ENCODE measurements around the gene GIGYF2.
A peak's percentile ranks its signal among the peaks of the same experiment; 100 is the strongest.
"Not testable (repeated sequence)": the region's sequence is repeated elsewhere in the genome, so short reads cannot be mapped to it uniquely, and the experiment has no call there.

GIGYF2 gene

DNA sequence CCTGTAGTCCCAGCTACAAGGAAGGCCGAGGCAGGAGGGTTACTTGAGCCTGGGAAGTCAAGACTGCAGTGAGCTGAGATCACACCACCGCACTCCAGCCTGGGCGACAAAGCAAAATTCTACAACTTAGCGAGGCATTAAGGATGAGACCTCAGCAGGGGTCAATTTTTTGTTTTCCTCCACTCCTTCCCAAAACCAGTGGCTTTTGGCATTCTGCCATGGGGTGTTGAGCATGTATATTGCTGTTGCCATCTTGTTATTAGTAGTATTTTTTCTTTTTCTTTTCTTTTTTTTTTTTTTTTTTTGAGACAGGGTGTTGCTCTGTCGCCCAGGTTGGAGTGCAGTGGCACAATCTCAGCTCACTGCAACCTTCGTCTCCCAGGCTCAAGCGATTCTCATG lies 8.9 kb upstream of the GIGYF2 start:
- DNase-seq: no peak

DNA sequence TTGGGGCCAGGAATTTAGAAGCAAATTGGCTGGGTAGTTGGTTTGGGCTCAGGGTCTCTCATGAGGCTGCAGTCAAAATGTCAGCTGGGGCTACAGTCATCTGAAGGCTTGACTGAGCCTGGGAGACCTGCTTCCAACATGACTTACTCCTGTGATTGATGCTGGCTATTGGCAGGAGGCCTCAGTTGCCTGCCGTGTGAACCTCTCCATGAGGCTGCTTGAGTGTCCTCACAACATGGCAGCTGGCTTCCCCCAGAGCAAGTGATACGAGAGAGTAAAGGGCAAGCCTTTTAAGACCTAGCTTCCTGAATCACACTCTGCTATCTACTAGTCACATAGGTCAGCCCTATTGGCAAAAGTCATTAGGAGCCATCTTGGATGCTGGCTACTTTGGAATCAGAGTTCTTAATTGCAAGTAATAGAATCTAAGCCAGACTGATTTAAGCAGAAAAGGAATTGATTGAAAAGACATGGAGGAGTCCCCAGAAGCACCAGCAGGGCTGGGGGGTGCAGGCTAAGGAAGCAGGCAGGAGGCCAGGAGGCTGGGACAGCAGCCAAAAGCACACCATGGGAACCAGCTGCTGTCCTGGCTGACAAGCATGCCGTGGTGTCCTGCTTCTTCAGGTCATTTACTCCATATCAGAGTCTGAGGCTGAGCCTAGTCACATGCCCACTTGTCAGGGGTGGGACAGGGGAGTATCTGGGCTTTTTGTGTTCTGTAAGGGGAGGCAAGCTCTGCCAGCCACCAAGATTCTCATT lies 7.8 kb upstream of the GIGYF2 start:
- DNase-seq: no peak

GRCh38 chr2:232691117-232691516 lies 6.0 kb upstream of the GIGYF2 start:
- not testable (repeated sequence) for DNase-seq

GRCh38 chr2:232693344-232693743 lies 3.8 kb upstream of the GIGYF2 start:
- DNase-seq: no peak

DNA sequence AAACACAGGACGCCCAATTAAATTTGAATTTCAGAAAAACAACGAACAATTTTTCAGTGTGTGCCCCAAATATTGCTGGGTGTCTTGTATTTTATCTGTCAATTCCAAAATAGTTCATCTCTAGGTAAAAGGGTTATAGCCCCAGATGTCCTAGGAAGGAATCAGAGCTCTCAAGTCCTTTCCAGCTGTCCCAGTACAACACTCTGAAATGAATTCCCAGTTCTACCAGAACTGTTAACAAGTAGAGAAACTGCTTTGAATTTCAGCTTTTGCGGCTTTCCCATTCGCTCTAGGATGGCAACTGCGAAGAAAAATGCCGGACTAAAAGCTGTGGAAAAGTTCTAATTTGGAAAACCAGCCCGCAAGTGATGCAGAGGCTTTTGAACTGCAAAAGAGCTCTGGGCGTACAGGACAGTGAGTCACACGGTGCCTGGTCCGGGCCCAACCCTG lies 497 bp upstream of the GIGYF2 start:
- DNase-seq: no peak

DNA sequence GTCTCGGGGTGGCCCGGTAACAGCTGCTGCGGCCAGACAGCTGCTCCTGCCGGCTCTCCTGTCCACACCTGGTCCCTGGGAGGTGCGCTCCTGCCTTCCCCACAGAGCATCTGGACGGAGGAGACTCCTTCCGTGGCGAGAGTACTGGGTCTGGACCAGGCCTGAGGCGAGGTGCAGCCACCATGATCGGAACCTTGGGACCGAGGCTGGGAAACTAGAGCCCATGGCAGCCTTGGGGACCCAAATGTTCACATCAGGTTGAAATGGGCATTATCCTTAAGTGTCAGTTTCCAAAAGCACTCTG lies 628 bp downstream of the GIGYF2 start:
- no peak for DNase-seq

GRCh38 chr2:232698556-232699091 lies 1.5 kb downstream of the GIGYF2 start:
- peak; percentile 11 for DNase-seq

GRCh38 chr2:232699110-232699509 lies 2.0 kb downstream of the GIGYF2 start:
- DNase-seq: no peak

DNA sequence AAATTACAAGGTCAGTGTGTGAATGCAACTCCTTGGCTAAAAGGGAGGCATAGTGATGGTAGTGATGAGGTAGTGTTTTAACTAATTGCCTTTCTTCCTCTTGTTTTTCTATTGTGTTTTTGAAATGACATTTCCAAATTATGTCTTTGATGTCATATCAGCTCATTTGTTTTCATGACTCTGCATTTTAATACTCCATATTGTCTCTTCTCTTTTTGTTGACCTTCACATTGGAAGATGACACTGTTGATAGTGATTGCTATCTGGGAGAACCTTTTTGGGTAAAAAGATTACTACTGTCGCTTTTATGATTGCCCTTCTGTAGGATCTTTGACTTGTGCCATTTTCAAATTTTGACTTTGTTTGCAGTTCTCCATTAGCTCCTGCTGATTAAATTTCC lies 3.0 kb downstream of the GIGYF2 start:
- no peak for DNase-seq

GRCh38 chr2:232707076-232707475 lies 9.9 kb downstream of the GIGYF2 start:
- no peak for DNase-seq

DNA sequence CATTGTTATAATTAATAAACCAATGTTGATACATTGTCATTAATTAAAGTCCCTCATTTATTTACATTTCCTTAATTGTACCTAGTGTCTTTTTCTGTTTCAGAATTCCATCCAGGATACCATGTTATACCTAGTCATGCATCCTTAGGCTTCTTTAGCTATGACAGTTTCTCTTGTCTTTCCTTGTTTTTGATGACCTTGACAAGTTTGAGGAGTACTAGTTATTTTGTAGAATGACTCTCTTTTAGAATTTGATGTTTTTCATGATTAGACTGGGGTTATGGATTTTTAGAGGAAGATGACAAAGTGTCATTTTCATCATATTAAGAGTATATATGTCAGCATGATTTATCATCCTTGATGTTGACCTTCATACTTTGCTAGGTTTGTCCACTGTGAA lies 16.4 kb downstream of the GIGYF2 start:
- DNase-seq: no peak

DNA sequence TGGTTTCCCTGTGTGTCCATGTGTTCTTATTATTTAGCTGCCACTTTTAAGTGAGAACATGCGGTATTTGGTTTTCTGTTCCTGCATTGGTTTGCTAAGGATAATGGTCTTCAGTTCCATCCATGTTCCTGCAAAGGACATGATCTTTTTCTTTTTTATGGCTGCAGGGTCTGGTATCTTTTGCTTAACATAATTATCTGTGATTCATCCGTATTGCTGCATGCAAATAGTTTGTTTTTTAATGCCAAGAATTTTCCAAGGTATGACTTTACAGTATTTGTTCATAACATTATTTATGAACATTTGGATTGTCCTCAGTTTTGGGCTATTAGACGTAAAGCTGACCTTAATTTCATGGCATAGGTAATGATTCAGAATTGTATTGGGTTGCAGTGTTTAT lies 17.8 kb downstream of the GIGYF2 start:
- DNase-seq: no peak

DNA sequence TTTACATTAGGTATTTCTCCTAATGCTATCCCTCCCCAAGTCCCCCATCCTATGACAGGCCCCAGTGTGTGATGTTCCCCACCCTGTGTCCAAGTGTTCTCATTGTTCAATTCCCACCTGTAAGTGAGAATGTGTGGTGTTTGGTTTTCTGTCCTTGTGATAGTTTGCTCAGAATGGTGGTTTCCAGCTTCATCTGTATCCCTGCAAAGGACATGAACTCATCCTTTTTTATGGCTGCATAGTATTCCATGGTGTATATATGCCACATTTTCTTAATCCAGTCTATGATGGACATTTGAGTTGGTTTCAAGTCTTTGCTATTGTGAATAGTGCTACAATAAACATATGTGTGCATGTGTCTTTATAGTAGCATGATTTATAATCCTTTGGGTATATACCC lies 22.9 kb downstream of the GIGYF2 start:
- not testable (repeated sequence) for DNase-seq

DNA sequence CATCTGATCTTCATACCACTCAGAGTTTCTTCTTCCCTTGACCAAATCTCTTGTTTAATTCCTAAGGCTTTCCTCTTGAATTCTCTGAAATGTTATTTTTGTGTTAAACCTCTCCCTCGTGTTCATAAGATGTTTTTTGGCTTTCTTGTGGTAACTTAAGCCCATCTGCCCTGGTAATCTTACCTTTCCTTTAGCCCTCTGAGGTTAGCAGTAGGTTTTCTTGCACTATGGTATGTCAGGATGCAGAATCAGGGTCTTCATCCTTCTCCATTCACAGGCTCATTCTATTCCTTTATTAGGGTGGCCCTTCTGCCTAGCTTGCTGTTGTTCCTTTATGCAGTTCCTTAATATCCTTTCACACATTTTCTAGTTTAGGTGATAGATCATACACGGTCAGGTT lies 24.1 kb downstream of the GIGYF2 start:
- no peak for DNase-seq

DNA sequence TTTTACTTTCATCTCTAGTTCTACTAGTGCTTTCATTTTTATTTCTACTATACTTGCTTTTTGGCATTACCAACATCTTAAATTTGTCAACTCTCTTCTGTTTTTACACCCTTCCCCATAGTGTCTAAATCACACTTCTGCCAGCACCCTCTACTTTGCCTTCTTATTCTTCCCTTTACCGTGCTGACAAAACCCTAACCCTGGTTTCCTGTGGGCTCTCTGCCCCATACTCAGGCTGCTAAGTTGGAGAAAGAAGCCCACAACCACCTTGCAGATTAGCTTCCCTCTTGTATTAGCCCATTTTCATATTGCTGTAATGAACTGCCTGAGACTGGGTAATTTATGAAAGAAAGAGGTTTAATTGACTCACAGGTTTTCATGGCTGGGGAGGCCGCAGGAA lies 24.8 kb downstream of the GIGYF2 start:
- no peak for DNase-seq

DNA sequence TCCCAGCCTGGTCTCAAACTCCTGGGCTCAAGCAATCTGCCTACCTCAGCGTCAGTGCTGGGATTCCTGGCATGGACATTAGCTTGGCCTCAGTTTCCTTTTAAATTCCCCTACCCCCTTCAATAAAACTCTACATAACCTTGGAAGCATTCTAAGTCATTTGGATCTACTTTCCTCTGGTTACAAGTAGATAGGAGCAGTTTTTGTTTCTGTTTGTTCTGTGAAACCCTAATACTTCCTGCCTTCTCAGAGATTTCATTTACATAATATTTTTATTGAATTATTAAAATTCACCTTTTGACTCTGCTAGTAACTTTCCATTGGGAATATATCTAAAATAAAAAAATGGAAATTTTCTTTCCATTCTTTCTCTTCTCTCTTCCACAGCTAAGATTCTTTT lies 25.9 kb downstream of the GIGYF2 start:
- no peak for DNase-seq

DNA sequence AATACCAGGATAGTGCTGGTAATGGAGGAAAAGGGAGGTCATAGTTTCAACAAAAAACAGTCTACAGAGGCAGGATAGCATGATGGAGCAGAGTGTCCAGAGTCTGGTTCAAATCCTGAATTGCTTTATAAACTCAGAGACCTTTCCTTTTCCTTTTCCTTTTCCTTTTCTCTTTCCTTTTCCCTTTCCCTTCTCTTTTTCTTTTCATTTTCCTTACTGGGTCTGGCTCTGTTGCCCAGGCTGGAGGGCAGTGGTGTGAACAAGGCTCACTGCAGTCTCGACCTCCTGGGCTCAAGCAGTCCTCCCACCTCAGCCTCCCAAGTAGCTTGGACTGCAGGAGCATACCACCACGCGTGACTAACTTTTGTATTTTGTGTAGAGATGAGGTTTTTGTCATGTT lies 31.7 kb downstream of the GIGYF2 start:
- DNase-seq: no peak

GRCh38 chr2:232731470-232731869 lies 34.3 kb downstream of the GIGYF2 start:
- DNase-seq: no peak

DNA sequence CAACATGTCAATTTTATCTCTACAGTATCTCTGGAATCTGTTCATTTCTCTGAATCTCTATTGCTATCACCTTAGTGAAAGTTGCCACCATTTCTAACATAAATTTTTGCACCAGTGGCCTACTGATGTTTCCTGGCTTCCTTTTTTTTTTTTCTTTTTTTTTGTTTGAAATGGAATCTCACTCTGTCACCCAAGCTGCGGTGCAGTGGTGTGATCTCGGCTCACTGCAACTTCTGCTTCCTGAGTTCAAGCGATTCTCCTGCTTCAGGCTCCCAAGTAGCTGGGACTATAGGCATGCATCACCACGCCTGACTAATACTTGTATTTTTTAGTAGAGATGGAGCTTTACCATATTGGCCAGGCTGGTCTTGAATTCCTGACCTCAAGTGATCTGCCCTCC lies 44.2 kb downstream of the GIGYF2 start:
- no peak for DNase-seq

GRCh38 chr2:232741972-232742371 lies 44.8 kb downstream of the GIGYF2 start:
- no peak for DNase-seq

DNA sequence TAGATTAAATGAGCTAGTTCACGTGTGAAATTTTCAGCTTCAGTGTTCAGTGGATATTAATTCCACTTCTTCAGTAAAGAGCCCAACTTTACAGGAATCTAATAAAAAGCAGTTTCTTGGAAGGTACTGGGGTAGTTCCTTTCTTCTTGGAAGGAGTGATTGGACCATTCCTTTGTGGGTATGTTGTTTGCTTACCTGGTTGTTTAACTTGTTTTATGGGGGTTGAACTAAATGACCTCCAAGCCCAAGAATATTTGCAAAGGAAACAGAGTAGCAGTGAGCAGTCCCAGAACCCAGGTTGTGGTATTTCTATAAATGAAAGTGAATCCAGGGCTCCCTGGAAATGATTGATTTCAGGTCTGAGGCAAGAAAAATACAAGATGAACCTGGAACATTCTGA lies 47.8 kb downstream of the GIGYF2 start:
- no peak for DNase-seq

- DNase-seq: peak; percentile 10
Observed at GRCh38 chr2:232748038-232748437, 50.9 kb downstream of the GIGYF2 start.

GRCh38 chr2:232749331-232749730 lies 52.2 kb downstream of the GIGYF2 start:
- DNase-seq: no peak

- no peak for DNase-seq
Observed at GRCh38 chr2:232750135-232750671, 53.1 kb downstream of the GIGYF2 start.

- peak; percentile 14 for DNase-seq
Observed at GRCh38 chr2:232757905-232758304, 60.8 kb downstream of the GIGYF2 start.

All from activated CD4-positive, alpha-beta T cell treated with anti-CD3 and anti-CD28 coated beads, Interleukin-2, amount 50 U/mL, for 16 hours (primary cell).